ENCODE results near the gene HLA-A.
"Not testable (repeated sequence)": the region's sequence is repeated elsewhere in the genome, so short reads cannot be mapped to it uniquely, and the experiment has no call there.

HLA-A gene

DNA sequence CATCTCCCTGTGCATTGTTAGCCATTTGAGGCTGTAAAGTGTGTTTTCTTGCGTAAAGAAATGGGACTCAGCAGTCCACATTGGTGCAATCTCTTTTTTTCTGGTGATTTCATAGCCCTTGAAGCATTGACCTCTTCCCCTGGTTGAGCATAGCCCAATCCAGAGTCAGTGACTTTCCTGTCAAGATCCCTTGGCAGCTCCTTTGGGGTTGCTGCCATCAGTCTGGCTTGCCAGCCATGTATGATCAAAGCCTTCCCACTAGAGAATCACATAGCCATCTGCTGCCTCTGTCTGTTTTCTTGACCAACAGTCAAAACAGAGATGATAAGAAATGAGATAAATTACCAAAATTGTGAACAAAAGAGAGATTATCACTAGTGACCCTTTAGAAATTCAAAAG, 19.6 kb downstream of the HLA-A start:
- no peak for DNase-seq (ENCODE audit: low read depth in 2 of 2)

DNA sequence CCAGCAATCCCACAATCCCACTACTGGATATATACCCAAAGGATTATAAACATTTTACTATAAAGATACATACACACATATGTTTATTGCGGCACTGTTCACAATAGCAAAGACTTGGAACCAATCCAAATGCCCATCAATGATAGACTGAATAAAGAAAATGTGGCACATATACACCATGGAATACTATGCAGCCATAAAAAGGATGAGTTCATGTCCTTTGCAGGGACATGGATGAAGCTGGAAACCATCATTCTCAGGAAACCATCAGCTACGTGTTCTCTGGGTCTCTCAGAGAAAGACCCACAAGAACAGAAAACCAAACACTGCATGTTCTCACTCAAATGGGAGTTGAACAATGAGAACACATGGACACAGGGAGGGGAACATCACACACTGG, 21.4 kb downstream of the HLA-A start:
- not testable (repeated sequence) for DNase-seq (ENCODE audit: low read depth in 2 of 2)

DNA sequence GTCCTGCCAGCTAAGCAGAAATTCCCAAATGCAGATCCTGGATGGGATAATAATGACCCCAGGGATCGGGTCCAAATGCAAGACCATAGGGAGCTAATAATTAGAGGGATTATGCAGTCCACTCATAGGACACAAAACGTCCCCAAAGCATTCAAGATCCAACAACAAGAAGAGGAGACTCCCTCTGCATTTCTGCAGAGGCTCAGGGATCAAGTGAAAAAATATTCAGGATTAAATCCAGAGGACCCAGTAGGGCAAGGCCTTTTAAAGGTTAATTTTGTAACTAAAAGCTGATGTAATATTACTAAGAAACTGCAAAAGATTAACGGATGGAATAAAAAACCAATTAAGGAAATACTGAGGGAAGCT, 22.2 kb downstream of the HLA-A start:
- DNase-seq (ENCODE audit: low read depth in 2 of 2): no peak

DNA sequence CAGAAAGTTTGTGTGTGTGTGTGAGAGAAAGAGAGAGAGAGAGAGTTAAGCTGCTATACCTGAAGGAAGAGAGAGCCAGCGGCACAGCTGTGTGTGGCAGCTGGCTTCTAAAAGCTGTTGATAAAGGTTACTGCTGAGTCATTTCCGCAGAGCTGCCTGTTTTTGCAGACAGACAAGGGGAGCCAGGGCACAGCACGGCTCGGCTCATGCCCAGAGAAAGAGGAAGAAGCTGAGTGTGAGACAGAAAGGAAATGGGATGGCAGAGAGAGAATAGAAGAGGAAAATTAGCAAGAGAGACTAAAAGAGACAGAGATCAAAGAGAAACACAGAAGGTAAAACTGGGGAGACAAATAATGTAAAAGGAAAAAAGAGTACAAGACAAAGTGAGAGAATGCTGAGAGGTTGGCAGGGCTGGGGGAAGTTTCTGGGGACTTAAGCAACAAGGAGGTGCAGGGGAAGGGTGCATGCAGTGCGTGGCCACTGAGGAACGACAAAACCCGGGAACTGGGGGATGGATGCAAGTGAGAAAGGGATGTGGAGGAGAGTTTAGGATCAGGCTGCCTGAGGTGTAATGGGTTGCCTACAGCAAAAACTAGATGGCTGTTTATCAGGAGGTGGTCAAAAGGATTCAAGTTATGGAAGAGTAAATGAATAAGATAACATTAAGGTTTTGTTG, 22.7 kb downstream of the HLA-A start:
- peak in 1 of 2 donors; percentile 62 for DNase-seq (ENCODE audit: low read depth in 2 of 2)

DNA sequence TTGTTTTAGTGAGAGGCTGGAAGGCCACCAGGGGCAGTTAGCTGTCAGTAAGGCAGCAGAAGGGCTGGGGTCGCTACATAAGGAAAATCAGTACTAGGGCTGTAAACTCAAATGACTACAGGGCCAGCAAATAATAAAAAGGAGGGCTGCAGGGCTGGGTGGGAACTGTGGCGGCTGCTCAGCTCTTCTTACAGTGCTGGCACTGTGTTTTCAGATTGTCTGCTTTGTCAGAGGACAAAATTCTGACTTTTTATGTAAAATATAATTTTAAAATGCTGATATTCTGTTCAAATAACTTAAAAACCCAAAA, 23.2 kb downstream of the HLA-A start:
- no peak for DNase-seq (ENCODE audit: low read depth in 2 of 2)

DNA sequence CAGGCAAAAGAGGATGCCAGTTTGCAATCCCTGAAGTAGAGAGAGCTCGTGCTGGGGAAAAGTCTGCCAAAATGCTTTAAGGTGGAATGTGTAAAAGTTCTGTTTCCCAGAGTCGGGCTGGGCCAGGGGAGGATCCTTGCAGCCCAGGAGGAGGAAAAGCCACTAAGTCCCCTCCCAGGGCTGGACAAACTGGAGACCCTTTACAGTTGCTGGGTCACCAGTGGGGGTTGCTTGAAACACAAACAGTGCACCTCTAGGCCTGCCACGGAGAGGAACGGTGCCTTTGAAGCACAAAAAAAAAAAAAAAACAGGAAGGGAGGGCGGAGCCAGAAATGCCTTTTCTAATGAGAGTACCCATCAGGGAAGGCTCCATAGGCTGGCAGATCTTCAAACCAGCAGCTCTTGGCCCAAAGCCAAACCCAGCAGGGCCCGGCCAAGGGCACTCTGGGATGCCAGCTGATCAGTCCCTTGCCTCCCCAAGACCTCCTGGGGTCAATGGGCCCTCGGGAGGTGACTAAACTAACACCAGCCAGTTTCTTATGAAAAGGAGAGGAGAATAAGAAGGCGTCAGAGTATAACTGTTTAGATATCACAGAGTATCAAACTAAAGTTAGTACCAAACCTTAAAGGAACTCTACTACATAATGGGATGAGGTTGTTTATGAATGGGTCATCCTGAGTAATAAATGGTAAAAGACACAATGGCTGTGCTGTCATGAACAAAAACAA, 23.7 kb downstream of the HLA-A start:
- DNase-seq (ENCODE audit: low read depth in 2 of 2): no peak

DNA sequence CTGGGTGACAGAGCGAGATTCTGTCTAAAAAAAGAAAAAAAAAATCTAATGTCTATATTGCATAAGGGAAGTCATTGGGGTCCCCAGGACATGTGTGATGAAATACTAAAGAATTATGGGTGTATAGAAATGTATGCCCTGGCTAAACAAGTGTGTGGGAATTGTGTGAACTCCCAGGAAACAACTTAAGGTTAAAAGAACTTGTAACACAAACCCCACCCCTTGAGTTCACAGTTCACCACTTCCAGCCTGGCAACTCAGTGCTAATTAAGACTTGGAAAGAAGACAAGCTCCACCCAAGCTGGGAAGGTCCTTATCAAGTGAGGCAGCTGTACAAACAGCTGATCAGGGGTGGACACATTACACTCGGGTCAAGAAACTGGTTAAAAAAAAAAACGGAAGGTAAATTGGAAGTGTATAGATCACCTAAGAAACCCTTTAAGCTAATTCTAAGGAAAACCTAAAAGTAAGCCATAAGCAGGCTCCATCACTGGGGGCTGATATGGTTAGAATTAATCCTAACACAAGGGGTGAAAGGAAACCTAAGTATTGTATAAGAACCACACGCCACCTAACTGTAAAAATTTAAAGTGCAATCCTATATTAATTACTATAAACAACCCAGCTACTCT, 25.2 kb downstream of the HLA-A start:
- no peak for DNase-seq (ENCODE audit: low read depth in 2 of 2)

DNA sequence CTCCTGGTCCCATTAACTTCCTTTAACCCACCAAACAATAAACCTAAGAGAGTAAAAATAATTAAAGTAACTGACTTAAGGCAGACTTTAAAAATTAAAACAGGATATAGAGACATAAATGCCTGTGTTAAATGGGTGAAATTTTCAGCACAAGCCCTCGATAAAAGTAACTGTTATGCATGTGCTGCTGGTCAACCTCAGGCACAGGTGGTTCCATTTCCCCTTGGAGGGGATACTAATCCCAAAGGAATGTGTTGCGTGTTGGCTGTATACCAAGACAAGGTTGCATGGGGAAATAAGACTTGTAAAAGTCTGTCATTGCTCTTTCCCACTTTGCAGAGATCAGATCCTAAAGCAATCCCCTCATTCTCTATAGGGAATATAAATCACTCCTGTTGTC, 25.8 kb downstream of the HLA-A start:
- DNase-seq (ENCODE audit: low read depth in 2 of 2): no peak

DNA sequence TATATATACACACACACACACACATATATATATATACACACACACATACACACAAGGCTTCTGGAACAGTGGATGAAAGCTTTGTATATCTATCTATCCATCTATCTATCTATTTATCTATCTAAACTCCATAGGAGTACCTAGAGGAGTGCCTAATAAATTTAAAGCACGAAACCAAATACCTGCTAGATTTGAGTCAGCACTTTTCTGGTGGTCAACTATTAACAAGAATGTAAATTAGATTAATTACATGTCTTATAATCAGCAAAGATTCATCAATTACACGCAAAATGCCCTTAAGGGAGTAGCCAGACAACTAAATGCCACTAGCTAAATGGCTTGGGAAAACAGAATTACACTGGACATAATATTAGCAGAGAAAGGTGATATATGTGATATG, 26.6 kb downstream of the HLA-A start:
- DNase-seq (ENCODE audit: low read depth in 2 of 2): no peak

DNA sequence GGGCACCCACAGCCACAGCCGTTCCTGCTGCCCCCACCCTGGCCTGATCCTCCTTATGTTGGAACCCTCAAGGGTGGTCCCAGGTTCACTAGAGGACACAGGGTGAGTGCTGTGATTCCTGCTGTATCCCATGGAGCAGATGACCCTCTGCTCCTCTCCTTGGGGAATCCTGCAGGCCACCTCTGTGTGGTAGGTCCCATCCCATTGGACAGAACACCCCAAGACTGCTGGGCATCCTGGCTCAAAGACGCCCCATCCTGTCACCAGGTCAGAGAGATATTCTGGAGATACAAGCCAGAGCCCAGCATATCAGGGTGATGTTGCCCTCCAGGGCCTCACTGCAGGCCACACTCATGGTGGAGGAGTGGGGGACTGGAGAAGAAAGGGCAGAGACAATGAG, 28.4 kb downstream of the HLA-A start:
- DNase-seq (ENCODE audit: low read depth in 2 of 2): no peak

DNA sequence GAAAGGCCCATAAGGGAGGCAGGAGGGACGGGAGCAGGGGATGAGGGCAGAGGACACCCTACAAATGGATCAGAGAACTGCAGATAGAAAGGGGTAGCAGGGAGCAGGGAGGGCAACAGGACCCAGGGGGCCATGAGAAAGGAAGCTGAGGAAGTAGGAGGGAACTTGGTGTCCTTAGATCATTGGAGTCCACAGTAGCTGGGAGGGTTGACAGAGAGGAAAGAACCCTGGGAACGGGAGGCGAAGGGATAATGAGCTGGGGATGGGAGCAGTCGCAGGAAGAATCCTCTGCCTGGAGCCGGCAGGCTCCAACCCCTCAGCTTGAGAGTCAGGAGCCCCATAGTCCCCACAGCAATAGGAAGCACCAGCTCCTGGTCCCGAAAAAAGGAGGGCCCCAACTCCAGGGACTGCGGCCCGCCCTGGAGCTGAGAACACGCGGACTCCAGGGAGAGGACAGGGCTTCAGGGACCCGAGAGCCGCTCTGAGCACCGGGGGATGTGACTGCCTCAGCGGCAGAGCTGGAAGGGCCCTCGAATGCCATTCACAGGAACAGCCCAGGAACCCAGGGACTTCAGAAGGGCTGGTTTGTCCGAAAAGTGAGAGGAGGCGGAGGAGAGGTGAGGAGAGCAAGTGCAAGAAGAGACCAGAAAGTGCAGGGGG, 32.7 kb downstream of the HLA-A start:
- DNase-seq (ENCODE audit: low read depth in 2 of 2): no peak

DNA sequence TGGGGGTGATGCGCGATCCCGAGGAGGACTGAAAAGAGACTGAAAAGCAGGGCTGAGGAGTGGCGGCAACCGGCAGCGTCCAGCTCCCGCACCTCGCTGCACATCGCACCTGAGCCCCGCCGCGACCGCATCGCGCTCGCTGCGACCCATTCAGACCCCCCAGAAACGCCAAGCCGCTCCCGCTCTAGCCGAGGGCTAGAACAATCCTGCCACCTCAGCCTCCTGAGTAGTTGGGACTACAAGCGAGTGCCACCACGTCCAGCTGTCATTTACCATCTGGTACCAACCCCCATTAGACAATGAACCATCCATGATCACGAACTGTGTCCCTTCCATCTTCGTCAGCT, 33.2 kb downstream of the HLA-A start:
- DNase-seq (ENCODE audit: low read depth in 2 of 2): no peak

DNA sequence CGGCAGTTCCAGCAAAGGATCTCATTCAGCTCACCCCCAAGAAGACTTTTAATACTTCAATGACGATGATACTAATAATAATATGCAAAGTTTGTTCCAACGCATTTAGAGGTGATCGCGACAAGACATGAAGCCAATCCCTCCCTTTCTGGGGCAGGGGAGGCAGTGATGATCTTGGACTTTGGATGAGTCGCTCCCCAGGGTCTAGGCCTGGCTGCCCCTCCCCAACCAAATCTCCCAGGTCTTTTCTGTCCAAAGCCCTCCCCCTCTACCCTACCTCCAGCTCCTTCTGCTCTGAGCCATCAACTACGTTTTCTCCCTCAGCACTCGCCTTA, 33.9 kb downstream of the HLA-A start:
- DNase-seq (ENCODE audit: low read depth in 2 of 2): no peak

DNA sequence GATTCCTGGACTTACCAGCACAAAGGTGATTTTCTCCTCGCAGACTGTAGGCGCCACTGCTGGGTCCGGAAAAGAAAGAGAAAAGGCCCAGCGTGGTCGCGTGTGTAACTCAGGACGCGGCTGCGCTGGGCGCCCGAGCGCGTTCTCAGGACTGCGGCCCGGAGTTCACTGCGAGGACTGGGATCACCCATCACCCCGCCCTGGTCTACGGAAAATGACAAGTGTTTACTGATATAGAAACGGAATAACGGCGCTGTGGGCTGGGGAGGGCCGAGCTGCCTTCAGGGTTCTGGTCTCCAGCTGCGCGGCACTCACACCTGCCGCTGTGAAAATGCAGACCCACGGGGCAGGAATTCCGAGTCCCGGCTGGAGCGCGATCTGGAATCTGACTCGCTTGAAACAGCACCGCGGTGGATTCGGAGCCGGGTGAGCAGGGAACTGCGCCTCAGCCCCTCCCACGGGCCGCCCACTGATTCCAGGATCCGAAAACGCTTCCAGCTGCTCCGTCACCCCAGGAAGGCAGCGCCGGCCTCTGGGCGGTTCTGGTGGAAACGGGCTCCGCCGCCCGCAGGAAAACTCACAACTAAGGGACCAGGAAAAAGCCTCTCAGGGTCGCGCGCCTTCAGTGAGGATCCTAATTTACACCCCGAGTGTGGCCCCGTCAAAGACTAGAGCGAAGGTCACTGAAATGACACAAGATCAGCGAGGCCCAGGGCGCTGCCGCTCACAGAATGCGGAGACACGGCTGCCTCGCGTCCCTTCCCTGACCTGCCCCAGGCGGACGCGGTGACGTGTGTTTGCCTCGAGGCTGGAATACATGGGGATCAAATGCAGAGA, 34.5 kb downstream of the HLA-A start:
- DNase-seq (ENCODE audit: low read depth in 2 of 2): peak in 1 of 2 donors; percentile 30

DNA sequence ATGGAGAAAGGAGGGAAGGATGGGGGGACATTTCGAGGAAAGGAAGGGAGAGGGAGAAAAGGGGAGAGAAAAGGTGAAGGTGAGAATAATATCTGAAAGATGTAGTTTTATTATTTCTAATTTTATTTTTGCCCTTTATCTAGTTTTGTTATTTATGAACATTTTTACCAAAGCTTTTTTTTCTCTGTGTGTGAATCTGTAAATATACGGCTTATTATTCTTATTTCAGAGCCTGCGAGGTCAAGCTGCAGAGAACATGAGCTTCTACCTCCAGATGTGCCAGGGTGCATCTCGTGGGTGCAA, 35.0 kb downstream of the HLA-A start:
- DNase-seq (ENCODE audit: low read depth in 2 of 2): no peak

DNA sequence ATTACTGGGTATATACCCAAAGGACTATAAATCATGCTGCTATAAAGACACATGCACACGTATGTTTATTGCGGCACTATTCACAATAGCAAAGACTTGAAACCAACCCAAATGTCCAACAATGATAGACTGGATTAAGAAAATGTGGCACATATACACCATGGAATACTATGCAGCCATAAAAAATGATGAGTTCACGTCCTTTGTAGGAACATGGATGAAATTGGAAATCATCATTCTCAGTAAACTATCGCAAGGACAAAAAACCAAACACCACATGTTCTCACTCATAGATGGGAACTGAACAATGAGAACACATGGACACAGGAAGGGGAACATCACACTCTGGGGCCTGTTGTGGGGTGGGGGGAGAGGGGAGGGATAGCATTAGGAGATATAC, 37.7 kb downstream of the HLA-A start:
- DNase-seq (ENCODE audit: low read depth in 2 of 2): not testable (repeated sequence)

DNA sequence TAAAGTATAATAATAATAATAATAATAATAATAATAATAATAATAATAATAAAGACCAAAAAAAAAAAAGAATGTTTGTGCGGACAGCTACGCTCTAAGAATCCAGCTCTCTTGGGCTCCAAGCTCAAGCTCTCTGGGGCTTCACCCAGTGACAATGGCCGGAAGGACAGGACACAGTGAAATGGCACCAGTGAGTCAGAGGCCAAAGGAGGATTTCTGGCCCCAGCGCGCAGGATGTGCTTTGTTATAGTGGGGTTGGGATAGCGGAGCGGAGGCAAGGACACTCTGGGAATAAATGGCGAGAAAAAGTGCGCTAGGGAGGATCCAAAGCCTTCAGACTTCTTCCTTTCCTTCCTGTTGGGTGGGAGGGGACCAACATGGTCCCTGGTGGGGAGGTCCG, 38.2 kb downstream of the HLA-A start:
- DNase-seq (ENCODE audit: low read depth in 2 of 2): no peak

DNA sequence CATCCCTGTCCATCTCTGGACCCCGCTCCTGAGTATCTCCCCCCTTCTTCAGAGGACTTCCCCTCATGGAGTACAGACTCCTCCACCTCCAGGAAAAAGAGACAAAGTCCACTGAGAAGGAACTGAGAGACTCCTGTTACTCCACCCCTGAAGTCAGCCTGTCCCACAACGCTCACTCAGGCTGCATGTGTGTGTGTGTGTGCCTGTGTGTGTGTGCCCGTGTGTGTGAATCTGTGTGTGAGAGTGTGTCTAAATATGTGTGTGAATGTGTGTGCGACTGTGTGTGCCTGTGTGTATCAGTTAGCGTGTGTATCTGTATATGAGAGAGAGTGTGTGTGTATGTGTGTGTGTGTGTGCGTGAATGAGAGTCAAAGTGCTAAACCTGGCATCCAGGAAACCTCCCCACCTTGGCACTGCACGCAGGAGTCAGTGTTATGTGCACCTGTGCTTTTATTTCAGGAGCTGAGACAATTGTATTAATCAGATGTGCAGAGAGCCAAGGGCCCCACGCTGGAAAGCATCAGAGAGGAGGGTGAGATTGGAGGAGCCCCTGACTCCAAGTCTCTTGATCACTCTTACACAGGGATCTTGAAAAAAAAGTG, 39.0 kb downstream of the HLA-A start:
- no peak for DNase-seq (ENCODE audit: low read depth in 2 of 2)

DNA sequence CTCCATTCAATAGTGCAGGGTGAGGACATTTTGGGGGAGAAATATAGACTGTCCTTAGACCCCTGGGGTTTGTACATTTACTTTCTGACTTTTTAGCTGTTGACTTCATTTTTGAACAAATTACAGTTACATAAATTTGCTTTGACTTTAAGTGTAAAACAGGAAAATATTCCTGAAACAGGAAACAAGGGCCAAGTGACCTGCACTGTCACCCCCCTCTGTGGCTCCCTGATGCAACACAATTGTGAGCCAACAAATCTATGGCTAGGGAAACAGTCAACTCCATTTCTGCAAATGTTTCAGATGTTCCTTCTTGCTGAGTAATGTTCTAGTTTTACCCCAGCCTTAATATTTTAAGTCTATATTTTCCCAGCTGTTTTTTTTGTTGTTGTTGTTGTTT, 39.8 kb downstream of the HLA-A start:
- no peak for DNase-seq (ENCODE audit: low read depth in 2 of 2)

DNA sequence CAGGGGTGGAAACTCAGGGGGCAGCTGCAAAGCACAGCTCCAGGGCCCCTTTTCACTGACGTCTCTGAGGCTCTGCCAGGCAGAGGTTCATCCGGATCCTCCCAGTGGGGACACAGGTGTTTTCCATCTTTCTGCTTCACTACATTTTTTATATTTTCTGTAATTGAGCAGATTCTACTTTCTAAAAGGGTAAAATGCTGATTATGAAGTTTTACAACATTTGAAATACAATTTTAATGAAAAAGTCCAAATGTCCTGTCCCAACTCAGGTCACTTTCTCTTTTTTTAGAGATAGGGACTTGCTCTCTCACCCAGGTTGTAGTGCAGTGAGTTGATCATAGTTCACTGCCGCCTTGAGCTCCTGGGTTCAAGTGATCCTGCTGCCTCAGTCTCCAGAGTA, 41.9 kb downstream of the HLA-A start:
- no peak for DNase-seq (ENCODE audit: low read depth in 2 of 2)

DNA sequence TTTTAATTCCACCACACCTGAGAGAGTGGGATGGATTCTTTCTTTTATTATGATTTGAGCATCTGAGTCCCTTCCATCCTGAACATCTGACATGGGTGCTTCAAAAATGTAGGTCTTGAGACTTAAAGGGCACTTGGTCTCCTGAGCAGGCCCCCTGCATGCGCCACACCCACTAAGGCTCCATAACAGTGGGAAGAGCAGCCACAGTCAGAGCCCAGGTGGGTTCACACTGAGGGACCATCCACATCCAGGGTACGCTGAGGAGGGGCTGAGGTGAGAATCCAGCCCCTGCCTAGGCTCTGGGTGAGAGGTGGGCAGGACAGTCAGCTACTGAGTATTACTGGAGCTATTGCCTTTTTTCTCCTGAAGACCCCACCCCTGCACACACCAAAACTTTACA, 42.7 kb downstream of the HLA-A start:
- no peak for DNase-seq (ENCODE audit: low read depth in 2 of 2)

DNA sequence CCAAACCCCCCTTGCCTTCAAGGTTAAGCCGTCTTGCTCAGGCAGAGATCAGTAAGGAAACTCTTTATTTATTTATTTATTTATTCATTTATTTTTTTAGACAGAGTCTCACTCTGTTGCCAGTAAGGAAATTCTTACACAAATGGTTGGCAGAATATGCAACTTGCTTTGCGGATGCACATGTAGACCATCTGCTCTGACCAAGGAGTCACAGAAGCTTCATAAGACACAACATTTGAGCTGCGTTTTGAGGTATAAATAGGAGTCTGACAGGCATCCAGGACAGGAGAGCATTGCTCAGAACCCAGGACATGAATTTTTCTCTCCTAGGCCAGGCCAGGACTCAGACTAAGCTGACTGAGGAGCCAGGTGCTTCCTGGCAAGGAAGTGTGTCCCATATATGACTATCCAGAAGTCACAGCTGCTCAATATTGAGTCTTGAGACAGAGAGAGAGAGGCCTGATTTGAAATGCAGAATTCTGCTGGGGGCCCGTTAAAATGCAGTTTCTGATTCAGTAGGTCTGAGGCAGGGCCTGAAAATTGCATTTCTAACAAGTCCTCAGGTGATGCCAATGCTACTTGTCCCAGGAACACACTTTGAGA, 43.9 kb downstream of the HLA-A start:
- no peak for DNase-seq (ENCODE audit: low read depth in 2 of 2)
